Hypothalamus (tissue), 51 donors: ENCODE results near the gene NID2.

ENCODE experiments used
- DNase-seq, 51 donors: peaks; one replicate each; lab custom pipeline; 2025; lab: John Stamatoyannopoulos, UW

NID2 gene

GRCh38 chr14:52007637-52008036 lies 61.2 kb downstream of the NID2 start:
- no peak for DNase-seq

- DNase-seq: no peak
Observed at GRCh38 chr14:52007211-52007610, 61.6 kb downstream of the NID2 start.

- DNase-seq: no peak
Observed at GRCh38 chr14:52006361-52006760, 62.5 kb downstream of the NID2 start.

GRCh38 chr14:52005625-52006024 lies 63.2 kb downstream of the NID2 start:
- DNase-seq: no peak

- DNase-seq: peak in 1 of 51 donors; percentile 27
Observed at GRCh38 chr14:52003324-52003723, 65.5 kb downstream of the NID2 start.

- DNase-seq: no peak
Observed at GRCh38 chr14:52002542-52002941, 66.3 kb downstream of the NID2 start.

GRCh38 chr14:52000696-52001095 lies 68.2 kb downstream of the NID2 start:
- no peak for DNase-seq

- no peak for DNase-seq
Observed at GRCh38 chr14:52000019-52000582, 68.8 kb downstream of the NID2 start.

GRCh38 chr14:51999084-51999483 lies 69.8 kb downstream of the NID2 start:
- no peak for DNase-seq

GRCh38 chr14:51998348-51998747 lies 70.5 kb downstream of the NID2 start:
- DNase-seq: no peak

- DNase-seq: peak in 1 of 51 donors; percentile 7
Observed at GRCh38 chr14:51996148-51996746, 72.6 kb downstream of the NID2 start.

- no peak for DNase-seq
Observed at GRCh38 chr14:51993285-51993920, 75.5 kb downstream of the NID2 start.

GRCh38 chr14:51990488-51990887 lies 78.4 kb downstream of the NID2 start:
- DNase-seq: no peak

- peak; percentile 32 to 96 (median 86) for DNase-seq
Observed at GRCh38 chr14:51989293-51990234, 79.3 kb downstream of the NID2 start, which contains the start of gene RTRAF. RTRAF (plus strand) TSS chr14:51989546; CDS start chr14:51989640, 94 bp downstream.

- no peak for DNase-seq
Observed at GRCh38 chr14:51988221-51988620, 80.6 kb downstream of the NID2 start.

GRCh38 chr14:51981218-51981854 lies 87.5 kb downstream of the NID2 start:
- DNase-seq: no peak

GRCh38 chr14:51979088-51979709 lies 89.7 kb downstream of the NID2 start:
- DNase-seq: peak in 49 of 51 donors; percentile 13 to 92 (median 59)

GRCh38 chr14:51978681-51979085 lies 90.2 kb downstream of the NID2 start:
- no peak for DNase-seq

GRCh38 chr14:51977075-51977474 lies 91.8 kb downstream of the NID2 start:
- no peak for DNase-seq

GRCh38 chr14:51972566-51972965 lies 96.3 kb downstream of the NID2 start:
- no peak for DNase-seq
